Hematopoietic multipotent progenitor cell treated with erythropoietin and hydrocortisone succinate and interleukin-3 and kit ligand, for 6 days (in vitro differentiated cells): ENCODE measurements around the gene CCDC7.
A peak's percentile ranks its signal among the peaks of the same experiment; 100 is the strongest.
"Not testable (repeated sequence)": the region's sequence is repeated elsewhere in the genome, so short reads cannot be mapped to it uniquely, and the experiment has no call there.

Experiments used
- DNase-seq: peaks from one replicate; pipeline ENCODE4 v3.0.0-alpha.2; 2015

The CCDC7 gene

DNA sequence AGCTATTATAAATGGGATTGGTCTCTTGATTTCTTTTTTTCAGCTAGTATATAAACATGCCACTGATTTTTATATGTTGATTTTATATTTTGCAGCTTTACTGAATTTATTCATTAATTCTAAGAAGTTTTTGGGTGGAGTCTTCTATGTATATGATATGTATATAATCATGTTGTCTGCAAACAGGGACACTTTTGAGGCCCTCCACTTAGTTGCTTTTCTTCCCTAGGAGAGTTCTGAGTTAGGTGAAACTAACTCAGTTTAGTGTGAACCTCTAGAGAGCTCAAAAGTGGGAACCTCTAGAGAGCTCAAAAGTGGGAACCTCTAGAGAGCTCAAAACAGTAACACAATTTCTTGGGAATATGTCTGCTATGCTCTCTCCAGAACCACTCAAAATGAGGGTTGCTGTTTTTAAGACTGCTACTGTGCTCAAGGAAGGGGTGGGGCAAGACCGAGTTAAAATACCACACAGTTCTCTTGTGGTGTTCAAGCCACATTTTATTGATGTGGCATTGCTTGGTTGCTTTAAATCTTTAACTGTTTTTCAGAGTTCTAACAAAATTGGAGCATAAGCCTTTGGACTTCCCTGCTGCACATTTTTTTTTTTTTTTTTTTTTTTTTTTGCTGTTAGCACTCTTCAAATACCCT, 13.2 kb downstream of the CCDC7 start:
- DNase-seq = no peak

DNA sequence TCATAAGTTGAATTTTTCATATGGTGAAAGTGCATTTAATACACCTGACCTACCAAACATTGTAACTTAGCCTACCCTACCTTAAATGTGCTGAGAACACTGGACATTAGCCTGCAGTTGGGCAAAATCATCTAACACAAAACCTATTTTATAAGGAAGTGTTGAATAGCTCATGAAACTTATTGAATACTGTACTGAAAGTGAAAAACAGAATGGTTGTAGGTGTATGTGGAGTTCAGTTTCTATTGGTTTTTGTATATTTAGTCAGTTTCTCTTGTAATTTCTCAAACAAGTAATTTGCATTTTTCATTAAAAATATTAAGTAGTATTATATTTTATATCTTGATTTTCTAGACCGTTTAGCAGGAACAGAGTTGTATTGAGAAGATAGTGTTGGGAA, 15.3 kb downstream of the CCDC7 start:
- no peak for DNase-seq

DNA sequence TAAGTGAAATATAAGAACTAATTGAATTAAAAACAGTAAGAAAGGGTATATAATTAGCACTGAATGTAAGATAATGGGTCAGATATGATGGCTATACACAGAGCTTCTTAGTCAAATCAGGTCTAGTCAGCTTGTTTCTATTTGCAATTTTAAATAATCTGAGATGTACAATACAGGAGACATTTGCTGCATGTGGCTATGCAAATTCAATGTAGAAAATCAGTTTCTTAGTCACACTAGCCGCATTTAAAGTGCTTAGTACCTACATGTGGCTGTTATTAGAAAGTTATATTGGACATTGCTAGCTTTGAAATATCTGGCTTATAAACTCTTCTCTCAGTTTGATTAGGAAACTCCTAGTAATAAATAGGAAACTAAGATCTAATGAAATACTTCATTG, 25.3 kb downstream of the CCDC7 start:
- no peak for DNase-seq

DNA sequence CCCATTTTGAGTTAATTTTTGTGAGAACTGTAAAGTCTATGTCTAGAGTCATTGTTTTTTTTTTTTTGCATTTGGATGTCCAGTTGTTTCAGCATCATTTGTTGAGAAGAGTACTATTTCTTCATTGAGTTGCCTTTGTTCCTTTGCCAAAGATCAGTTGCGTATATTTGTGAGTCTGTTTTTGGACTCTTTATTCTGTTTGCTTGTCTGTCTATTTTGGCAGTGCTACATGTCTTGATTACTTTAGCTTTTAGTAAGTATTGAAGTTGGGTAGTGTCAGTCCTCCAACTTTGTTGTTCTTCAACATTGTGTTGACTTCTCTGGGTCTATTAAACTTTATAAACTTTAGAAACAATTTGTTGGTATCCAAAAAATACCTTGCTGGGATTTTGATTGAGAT, 31.6 kb downstream of the CCDC7 start:
- DNase-seq = no peak

DNA sequence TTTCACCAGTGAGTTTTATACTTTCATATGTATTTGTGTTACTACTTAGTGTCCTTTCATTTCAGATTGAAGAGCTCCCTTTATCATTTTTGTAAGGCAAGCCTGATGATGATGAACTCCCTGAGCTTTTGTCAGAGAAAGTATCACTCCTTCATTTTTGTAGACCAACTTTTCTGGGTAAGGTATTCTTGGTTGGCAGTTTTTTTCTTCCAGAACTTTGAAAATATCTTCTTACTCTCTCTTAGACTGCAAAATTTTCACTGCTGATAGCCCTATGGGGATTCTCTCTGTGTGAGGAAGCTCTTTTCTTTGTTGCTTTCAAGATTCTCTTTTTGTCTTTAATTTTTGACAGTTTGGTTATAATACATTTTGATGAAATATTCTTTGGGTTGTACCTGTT, 35.7 kb downstream of the CCDC7 start:
- no peak for DNase-seq

DNA sequence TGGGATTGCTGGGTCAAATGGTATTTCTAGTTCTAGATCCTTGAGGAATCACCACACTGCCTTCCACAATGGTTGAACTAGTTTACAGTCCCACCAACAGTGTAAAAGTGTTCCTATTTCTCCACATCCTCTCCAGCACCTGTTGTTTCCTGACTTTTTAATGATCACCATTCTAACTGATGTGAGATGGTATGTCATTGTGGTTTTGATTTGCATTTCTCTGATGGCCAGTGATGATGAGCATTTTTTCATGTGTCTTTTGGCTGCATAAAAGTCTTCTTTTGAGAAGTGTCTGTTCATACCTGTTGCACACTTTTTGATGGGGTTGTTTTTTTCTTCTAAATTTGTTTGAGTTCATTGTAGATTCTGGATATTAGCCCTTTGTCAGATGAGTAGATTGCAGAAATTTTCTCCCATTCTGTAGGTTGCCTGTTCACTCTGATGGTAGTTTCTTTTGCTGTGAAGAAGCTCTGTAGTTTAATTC, 37.1 kb downstream of the CCDC7 start:
- DNase-seq = not testable (repeated sequence)

DNA sequence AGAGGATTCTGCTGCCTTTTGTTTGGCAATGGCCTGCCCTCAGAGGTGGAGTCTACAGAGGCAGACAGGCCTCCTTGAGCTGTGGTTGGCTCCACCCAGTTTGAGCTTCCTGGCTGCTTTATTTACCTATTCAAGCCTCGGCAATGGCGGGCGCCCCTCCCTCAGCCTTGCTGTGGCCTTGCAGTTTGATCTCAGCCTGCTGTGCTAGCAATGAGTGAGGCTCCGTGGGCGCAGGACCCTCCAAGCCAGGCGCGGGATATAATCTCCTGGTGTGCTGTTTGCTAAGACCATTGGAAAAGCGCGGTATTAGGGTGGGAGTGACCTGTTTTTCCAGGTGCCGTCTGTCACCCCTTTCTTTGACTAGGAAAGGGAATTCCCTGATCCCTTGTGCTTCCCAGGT, 42.1 kb downstream of the CCDC7 start:
- DNase-seq = not testable (repeated sequence)

DNA sequence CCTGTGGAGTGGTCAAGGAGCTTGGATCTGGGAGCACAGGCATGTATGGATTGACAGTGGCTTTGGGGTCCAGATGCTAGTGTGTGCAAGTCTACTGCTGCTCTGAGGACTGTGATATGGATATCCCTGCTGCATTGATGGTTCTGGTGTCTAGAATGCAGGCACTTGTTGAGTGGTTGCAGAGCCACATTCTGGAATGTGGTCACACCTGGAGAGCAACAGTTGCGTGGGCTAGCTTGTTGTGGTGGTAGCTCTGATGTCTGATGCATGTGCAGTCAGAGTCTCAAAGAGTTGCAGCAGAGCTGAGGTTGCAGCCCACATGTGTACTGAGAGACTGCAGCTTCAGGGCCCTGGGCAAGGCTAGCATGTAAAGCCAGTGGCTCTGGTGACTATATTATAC, 43.2 kb downstream of the CCDC7 start:
- no peak for DNase-seq

DNA sequence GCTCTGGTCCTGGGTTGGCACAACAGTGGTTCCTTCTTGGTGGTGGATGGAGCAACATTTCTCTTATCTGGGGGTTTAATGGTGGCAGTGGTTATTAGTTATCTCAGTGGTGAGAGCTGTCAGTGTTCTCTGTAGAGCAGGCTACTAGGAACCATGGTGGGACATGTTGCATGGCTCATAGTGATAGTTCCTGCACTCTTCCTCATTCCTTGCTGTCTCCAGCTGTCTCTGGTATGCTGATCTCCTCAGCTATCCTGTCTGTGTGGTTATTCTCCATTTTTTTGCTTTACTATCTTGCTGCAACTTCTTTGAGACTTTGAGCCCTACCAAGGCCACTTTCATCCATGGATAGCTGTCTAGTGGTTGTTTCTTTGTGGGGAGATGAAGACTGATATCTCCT, 44.0 kb downstream of the CCDC7 start:
- peak; percentile 45 for DNase-seq

DNA sequence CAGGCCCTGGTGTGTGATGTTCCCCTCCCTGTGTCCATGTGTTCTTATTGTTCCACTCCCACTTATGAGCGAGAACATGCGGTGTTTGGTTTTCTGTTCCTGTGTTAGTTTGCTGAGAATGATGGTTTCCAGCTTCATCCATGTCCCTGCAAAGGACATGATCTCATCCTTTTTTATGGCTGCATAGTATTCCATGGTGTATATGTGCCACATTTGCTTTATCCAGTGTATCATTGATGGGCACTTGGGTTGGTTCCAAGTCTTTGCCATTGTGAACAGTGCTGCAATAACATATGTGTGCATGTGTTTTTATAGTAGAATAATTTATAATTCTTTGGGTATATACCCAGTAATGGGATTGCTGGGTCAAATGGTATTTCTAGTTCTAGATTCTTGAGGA, 48.6 kb downstream of the CCDC7 start:
- DNase-seq = not testable (repeated sequence)

DNA sequence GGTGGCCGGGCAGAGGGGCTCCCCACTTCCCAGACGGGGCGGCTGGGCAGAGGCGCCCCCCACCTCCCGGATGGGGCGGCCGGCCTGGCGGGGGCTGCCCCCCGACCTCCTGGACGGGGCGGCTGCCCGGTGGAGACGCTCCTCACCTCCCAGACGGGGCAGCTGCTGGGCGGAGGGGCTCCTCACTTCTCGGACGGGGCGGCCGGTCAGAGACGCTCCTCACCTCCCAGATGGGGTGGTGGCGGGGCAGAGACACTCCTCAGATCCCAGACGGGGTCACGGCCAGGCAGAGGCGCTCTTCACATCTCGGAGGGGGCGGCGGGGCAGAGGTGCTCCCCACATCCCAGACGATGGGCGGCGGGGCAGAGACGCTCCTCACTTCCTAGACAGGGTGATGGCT, 54.2 kb downstream of the CCDC7 start:
- not testable (repeated sequence) for DNase-seq

DNA sequence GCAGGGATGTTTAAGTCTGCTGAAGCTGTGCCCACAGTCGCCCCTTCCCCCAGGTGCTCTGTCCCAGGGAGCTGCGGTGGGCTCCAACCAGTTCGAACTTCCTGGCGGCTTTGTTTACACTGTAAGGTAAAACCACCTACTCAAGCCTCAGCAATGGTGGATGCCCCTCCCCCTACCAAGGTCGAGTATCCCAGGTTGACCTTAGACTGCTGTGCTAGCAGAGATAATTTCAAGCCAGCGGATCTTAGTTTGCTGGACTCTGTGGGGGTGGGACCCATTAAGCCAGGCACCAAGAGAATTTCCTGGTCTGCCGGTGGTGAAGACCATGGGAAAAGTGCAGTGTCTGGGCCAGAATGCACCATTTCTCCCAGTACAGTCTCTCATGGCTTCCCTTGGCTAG, 56.0 kb downstream of the CCDC7 start:
- no peak for DNase-seq

DNA sequence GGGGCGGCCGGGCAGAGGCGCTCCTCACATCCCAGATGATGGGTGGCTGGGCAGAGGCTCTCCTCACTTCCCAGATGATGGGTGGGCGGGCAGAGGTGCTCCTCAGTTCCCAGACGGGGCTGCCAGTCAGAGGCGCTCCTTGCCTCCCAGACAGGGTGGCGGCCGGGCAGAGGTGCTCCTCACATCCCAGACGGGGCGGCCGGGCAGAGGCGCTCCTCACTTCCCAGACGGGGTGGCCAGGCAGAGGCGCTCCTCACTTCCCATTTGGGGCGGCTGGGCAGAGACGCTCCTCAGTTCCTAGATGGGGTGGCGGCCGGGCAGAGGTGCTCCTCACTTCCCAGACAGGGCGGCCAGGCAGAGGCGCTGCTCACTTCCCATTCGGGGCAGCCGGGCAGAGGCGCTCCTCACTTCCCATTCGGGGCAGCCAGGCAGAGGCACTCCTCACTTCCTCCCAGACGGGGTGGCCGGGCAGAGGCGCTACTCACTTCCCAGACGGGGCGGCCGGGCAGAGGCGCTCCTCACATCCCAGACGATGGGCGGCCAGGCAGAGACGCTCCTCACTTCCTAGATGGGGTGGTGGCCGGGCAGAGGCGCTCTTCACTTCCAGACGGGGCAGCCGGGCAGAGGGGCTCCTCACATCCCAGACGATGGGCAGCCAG, 60.0 kb downstream of the CCDC7 start:
- DNase-seq = not testable (repeated sequence)

DNA sequence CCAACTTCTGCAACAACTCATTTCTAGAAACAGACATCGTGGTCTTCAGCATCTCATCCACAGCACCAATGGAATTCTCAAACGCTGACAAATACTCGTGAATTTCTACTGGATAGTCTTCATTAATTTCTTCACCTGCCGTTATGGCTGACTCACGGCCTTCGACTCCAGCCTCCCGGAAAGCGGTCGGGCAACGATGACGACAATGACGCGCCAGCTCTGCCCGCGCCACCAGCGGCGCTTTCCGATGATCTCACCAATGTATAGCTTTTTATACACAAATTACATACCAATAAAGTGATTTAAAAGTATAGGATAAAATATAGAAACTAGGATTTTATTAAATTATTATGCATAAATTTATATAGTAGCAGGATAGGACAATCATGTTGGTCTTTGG, 65.7 kb downstream of the CCDC7 start:
- no peak for DNase-seq

DNA sequence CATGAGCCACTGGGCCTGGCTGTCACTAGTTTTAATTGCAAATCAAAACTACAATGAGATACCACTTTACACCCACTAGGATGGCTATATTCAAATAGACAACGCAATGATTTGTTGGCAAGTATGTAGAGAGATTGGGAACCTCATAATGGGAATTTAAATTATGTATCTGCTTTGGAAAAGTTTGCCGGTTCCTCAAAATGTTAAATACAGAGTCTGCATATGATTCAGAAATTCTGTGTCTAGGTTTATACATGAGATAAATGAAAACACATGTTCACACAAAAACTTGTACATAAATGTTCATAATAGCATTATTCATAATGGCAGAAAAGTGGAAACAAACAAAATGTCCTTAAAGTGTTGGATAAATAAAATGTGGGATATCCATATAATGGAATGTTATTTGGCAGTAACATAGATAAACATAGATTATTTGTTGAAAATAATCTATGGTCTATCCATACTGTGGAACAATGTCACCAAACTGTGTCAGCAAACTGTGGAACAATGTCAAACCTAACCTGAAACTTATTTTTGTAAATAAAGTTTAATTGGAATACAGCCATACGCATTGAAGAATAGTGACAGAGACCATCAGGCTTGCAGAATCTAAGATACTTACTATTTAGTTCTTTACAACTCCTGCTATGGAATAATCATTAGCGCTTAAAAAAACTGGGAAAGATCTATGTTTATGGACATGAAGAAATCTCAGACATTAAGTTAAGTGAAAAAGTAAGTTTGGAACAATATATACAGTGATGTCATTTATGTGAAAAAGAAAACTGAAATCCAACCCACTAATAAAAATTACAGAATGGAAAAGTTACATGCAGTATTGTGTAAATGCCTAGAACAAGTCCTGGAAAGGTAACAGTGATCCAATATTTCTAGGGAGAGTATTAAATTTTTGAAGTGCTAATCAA, 70.9 kb downstream of the CCDC7 start:
- no peak for DNase-seq

DNA sequence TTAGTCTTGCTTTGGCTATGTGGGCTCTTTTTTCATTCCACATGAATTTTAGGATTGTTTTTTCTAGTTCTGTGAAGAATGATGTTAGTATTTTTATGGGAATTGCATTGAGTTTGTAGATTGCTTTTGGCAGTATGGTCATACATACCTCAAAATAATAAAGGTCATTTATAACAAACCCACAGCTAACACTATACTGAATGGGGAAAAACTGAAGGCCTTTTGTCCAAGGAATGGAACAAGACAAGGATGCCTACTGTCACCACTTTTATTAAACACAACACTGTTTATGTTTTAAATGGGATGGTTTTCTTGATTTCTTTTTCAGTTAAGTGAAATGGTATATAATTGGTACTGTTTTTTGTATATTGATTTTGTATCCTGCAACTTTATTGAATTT, 84.3 kb downstream of the CCDC7 start:
- no peak for DNase-seq

DNA sequence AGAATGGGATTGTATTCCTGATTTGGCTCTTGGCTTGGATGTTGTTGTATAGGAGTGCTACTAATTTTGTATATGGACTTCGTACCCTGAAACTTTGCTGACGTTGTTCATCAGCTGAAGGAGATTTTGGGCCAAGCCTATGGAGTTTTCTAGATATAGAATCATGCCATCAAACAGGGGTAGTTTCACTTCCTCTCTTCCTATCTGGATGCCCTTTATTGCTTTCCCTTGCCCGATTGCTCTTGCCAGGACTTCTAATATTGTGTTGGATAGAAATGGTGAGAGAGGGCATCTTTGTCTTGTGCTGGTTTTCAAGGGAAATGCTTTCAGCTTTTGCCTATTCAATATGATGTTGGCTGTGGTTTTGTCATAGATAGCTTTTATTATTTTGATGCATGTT, 92.3 kb downstream of the CCDC7 start:
- no peak for DNase-seq

DNA sequence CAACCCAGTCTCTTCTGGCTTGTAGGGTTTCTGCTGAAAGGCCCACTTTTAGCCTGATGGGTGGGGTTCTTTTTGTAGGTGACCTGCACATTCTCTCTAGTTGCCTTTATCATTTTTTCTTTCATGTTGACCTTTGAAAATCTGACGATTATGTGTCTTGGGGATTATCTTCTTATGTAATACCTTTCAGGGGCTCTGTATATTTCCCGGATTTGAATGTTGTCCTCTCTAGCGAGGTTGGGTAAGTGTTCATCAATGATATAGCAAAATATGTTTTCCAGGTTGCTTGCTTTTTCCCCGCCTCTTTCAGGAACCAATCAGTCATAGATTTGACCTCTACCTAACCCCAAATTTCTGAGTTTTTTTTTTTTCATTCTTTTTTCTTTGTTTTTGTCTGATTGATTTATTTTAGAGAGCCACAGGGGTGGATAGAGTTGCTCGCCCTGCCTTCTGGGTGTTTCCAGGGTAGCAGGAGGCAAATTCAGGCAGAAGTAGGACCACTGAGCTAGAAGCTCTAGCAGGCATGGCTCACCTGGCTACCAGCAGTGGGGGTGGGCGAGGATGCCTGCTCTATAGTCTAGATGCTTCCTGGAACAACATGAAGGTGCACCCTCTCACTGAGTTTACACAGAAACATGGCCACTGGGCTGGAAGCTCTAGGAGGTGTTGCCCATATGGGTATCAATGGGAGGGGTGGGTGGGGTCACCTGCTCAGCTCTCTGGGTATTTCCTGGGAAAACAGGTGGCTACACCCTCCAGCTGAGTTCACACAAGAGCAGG, 94.9 kb downstream of the CCDC7 start:
- DNase-seq = no peak

DNA sequence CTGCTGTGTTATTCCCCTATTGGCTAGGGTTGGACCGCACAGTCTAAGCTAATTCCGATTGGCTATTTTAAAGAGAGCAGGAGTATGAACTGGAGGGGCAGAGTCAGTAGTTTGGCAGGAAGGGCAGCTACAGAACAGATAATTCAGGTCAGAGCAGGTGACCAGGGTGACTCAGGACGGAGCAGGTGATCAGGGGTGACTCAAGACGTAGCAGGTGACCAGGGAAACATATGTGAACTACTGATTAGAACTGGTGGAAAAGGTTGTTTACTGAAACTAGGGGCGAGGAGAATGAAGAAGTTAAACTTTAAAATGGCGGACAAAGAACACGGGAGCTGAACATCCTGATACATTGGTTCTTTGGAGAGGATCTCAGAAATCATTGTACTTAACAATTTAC, 102.3 kb downstream of the CCDC7 start:
- DNase-seq = no peak

DNA sequence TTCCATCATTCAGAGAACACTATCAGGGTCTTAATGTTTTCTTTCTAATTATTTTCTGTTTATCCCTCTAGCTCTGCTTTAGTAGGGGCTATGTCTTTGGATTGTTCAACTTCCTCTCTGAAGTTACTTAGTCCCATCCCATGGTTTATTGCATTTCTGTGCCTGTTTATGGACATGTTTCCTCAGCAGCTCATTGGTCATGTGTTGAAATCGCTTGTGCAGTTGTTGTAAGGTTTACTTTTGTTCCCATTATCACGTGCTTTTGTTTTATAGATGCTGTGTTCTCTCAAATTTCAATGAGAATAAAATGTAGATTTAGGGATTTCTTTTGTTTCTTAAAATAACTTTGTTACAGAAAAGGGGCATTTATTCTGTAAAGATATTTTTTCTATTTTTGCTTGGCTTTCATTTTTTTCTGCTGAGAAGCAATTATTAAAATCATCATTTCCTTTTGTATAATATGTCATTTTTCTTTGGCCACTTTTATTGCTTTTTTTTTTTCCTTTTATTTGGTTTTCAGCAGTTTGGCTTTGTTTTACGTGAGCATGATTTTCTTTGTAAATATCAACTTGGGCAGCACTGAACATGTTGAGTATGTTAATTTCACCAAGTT, 110.9 kb downstream of the CCDC7 start:
- no peak for DNase-seq

DNA sequence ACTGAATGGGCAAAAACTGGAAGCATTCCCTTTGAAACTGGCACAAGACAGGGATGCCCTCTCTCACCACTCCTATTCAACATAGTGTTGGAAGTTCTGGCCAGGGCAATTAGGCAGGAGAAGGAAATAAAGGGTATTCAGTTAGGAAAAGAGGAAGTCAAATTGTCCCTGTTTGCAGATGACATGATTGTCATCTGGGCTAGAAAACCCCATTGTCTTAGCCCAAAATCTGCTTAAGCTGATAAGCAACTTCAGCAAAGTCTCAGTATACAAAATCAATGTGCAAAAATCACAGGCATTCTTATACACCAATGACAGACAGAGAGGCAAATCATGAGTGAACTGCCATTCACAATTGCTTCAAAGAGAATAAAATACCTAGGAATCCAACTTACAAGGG, 116.8 kb downstream of the CCDC7 start:
- DNase-seq = not testable (repeated sequence)

DNA sequence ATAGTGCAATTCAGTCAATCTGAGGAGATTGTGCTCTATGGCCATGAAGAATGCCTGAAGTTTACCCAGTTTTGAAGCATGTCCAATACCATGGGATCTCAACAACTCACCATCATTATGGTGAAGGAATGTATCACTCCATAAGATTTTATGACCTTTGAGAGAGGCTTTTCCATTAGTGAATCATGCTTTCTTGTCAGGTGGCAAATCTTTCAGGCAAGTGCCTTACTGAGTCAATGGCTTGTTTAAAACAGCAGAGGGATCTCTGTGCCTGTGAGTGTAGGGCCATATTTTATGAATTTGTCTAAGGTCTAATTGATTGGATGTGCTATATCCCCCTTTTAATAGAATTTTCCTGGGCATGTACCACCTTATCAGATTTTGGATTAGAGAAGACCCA, 131.5 kb downstream of the CCDC7 start:
- DNase-seq = no peak

DNA sequence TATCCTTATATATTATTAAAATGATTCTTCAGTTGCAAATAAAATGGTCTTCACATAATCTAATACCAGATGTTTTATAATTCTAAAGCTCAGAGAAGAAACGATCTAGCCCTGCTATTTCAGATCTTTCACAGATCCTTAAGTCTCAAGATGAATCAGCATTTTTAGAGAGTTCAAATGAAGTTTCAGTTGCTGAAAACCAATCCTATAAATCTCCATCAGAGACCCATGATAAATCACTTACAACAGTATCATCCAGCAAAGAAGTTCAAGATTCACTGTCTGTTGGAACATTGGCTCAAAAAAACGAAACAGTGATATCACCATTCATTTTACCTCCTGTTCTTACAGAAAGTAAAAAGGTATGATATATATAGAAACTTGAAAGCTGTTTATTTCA, 137.0 kb downstream of the CCDC7 start:
- DNase-seq = peak; percentile 5
